ENCODE measurements around the gene MAFB. TPM values are rescaled to one million over a fixed set of nuclear protein-coding genes. Genes with fewer than 3 reads are reported as not detected.

Gene MAFB
- total and polyA plus RNA-seq, 10 donors, result 18.7 to 295 (median 180) TPM

DNA sequence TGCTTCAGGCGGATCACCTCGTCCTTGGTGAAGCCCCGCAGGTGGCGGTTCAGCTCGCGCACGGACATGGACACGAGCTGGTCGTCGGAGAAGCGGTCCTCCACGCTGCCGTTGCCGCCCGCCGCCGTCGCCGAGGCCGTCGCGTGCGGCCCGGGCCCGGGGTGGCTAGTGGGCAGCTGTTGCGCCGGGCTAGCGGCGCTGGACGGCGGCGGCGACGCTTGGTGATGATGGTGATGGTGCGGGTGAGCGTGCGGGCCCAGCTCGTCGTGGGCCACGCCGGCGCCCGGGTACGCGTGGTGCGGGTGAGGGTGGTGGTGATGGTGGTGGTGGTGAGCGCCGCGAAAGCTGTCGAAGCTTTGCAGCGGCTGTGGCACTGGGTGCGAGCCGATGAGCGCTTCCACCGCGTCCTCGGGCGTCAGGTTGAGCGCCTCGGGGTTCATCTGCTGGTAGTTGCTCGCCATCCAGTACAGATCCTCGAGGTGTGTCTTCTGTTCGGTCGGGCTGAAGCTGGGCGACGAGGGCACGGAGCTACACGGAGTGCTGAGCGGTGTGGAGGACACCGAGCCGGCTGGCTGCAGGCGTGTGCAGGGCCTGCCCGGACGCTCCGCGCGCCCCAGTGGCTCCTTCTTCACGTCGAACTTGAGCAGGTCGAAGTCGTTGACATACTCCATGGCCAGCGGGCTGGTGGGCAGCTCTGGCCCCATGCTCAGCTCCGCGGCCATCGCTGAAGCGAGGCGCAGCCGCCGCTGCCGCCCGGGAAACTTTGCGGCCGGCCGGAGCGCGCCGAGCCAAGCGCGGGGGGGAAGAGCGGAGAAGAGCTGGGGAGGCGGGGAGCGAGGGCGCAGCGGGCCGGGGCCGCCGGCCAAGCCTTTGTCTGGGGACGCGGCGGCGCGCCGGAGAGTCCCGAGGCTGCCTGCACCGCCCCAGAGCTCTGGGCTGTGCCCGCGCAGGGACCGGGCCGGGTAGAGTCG lies 622 bp downstream of the MAFB start:
- no peaks in the 10 kb centered on the region for H3K9me3 ChIP-seq
- H3K4me1 ChIP-seq, result peaks cover 0 to 80% (median 48%) of the 10 kb centered on the region in 6 donors
- 4 to 6% (median 5%) methylated on average over 55 to 120 of the region's 120 CpGs for WGBS, 5 donors
- peak overlapping the region; percentile 52 to 87 (median 64) for H3K4me3 ChIP-seq
- no peak for DNase-seq
- peak overlapping the region; percentile 38 to 94 (median 90) for H3K27ac ChIP-seq
- peaks cover 0 to 39% (median 0%) of the 10 kb centered on the region in 6 donors for H3K36me3 ChIP-seq
- intact Hi-C loops (cut with DNase I; ENCODE audit: low total_unique reads), result loop anchor here (5.0 to 10.0 kb wide), 2 partner anchors 41 to 424 kb away; no protein-coding TSS in a partner anchor
- H3K27me3 ChIP-seq (replicated peaks in 1 of 7), result peaks cover 0 to 100% (median 70%) of the 10 kb centered on the region in 7 donors
- TF ChIP-seq POLR2AphosphoS5 (IDR thresholded peaks at IDR 0.05) (no peak), POLR2A (IDR thresholded peaks at IDR 0.05) (no peak)
- TF ChIP-seq, protein P1, sequence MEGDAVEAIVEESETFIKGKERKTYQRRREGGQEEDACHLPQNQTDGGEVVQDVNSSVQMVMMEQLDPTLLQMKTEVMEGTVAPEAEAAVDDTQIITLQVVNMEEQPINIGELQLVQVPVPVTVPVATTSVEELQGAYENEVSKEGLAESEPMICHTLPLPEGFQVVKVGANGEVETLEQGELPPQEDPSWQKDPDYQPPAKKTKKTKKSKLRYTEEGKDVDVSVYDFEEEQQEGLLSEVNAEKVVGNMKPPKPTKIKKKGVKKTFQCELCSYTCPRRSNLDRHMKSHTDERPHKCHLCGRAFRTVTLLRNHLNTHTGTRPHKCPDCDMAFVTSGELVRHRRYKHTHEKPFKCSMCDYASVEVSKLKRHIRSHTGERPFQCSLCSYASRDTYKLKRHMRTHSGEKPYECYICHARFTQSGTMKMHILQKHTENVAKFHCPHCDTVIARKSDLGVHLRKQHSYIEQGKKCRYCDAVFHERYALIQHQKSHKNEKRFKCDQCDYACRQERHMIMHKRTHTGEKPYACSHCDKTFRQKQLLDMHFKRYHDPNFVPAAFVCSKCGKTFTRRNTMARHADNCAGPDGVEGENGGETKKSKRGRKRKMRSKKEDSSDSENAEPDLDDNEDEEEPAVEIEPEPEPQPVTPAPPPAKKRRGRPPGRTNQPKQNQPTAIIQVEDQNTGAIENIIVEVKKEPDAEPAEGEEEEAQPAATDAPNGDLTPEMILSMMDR (IDR thresholded peaks at IDR 0.05 in 8 of 11, conservative IDR thresholded peaks at IDR 0.05 in 3 of 11), result no peak

GRCh38 chr20:40687384-40688128 lies 1.5 kb downstream of the MAFB start:
- Histone ChIP-seq H3K4me3 (peak overlapping the region; percentile 52 to 87 (median 64)), H3K9me3 (no peaks in the 10 kb centered on the region), H3K36me3 (peaks cover 0 to 40% (median 0%) of the 10 kb centered on the region in 6 donors), H3K4me1 (peaks cover 0 to 82% (median 56%) of the 10 kb centered on the region in 6 donors), H3K27ac (peak overlapping the region; percentile 38 to 94 (median 90)), H3K27me3 (replicated peaks in 1 of 7) (peaks cover 0 to 100% (median 72%) of the 10 kb centered on the region in 7 donors)
- DNase-seq, result peak; percentile 83
- intact Hi-C loops (cut with DNase I; ENCODE audit: low total_unique reads), result loop anchor here (5.0 to 10.0 kb wide), 2 partner anchors 40 to 423 kb away; no protein-coding TSS in a partner anchor
- TF ChIP-seq, protein P1 (IDR thresholded peaks at IDR 0.05 in 8 of 11, conservative IDR thresholded peaks at IDR 0.05 in 3 of 11), result no peak
- TF ChIP-seq POLR2A (IDR thresholded peaks at IDR 0.05) (no peak), POLR2AphosphoS5 (IDR thresholded peaks at IDR 0.05) (peak; percentile 21 to 84 (median 73))
- 1 to 3% (median 3%) methylated on average over 19 to 62 of the region's 62 CpGs for WGBS, 5 donors

DNA sequence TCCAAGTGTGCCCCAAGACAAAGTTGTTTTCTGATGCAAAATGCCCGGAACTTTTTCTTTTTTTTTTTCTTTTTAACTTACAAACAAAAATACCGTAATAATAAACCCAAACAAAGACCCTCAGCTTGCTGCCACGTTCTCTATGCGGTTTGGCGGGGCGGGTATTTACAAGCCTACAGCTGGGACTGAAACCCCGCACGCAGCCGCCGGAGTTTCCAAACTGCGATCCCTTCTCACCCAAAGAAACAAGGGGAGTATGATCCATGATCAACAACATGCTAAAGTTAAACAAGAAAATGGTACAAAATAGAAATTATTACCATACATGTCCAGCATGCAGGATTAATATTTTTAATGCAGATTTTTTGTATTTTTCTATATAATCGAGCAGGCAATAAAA lies 2.1 kb downstream of the MAFB start:
- no peaks in the 10 kb centered on the region for H3K9me3 ChIP-seq
- TF ChIP-seq POLR2A (IDR thresholded peaks at IDR 0.05) (no peak), POLR2AphosphoS5 (IDR thresholded peaks at IDR 0.05) (no peak)
- TF ChIP-seq, protein P1 (IDR thresholded peaks at IDR 0.05 in 8 of 11, conservative IDR thresholded peaks at IDR 0.05 in 3 of 11), result no peak
- intact Hi-C loops (cut with DNase I; ENCODE audit: low total_unique reads), result loop anchor here (5.0 to 10.0 kb wide), 2 partner anchors 40 to 422 kb away; no protein-coding TSS in a partner anchor
- DNase-seq, result no peak
- peaks cover 0 to 100% (median 66%) of the 10 kb centered on the region in 7 donors for H3K27me3 ChIP-seq (replicated peaks in 1 of 7)
- peak overlapping the region; percentile 38 to 94 (median 90) for H3K27ac ChIP-seq
- H3K4me1 ChIP-seq, result peaks cover 0 to 84% (median 58%) of the 10 kb centered on the region in 6 donors
- 5 to 11% (median 7%) methylated on average over 12 of the region's 12 CpGs for WGBS, 5 donors
- peak overlapping the region; percentile 52 to 87 (median 64) for H3K4me3 ChIP-seq
- H3K36me3 ChIP-seq, result peaks cover 0 to 40% (median 0%) of the 10 kb centered on the region in 6 donors
